Activated CD8-positive, alpha-beta memory T cell treated with anti-CD3 and anti-CD28 coated beads for 4 hours (primary cell): ENCODE results near the gene PLTP.
A peak's percentile ranks its signal among the peaks of the same experiment; 100 is the strongest.
"Not testable (repeated sequence)": the region's sequence is repeated elsewhere in the genome, so short reads cannot be mapped to it uniquely, and the experiment has no call there.

Experiments used
- DNase-seq, 2 donors: peaks; one replicate each; pipeline ENCODE4 v3.0.0-alpha.2; 2020; ENCODE audit warnings: low read depth in 2 of 2

The PLTP gene

DNA sequence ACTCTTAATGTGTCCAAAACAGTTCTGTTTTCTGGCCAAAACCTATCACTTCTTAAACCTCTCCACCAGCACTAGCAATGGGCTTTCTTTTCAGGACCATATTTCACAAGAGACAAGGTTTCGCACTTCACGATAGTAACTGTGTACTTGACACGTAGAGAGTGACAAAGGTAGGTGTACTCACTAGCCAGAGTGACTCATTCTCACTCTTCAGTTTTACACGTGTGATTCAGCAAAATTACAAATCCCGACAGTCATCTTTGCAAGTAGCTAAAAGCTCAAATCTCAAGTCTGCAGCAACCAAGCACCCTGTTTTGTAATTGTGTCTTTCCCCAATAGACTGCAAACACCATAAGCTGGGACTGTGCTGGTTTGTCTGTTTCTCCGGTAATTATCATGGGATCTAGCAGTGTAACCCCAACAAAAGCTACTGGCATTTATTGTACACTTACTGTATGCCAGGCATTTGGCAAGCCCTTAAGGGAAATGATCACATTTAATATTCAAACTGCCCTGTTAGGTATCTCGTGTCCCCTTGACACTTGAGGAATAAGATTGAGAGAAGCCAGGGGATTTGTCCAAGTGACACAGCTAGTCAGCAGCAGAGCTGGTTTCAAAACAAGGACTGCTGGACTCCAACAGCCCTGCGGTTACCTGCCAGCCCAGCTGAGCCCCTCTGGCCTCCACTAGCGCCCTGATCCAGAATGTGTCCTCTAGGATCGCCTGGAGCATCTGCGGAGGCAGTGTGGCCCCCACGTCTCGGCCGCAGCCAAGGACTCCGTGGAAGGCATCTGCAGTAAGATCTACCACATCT is 32.4 kb upstream of the PLTP start:
- DNase-seq: no peak

DNA sequence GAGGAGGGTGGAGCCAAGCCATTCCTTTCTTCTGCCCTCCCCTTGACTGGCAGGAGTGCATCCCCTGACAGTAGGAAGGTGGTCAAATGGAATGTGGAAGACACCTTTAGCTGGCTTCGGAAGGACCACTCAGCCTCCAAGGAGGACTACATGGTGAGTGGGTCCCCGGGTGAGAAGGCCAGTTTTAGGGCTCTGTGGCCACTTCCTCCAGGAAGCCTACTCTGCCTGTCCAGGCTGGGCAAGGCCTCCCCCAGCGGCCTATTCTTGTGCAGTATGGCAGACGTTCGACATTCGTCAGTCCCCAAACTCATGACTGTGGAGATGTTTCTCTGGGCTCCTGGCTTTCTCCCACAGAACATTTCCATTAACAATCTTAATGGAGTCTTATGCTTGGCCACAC is 31.7 kb upstream of the PLTP start:
- no peak for DNase-seq

- no peak for DNase-seq
These were observed 28.5 kb upstream of the PLTP start for GRCh38 chr20:45940469-45940868.

- DNase-seq: no peak
These were observed 28.1 kb upstream of the PLTP start for GRCh38 chr20:45940053-45940452.

DNA sequence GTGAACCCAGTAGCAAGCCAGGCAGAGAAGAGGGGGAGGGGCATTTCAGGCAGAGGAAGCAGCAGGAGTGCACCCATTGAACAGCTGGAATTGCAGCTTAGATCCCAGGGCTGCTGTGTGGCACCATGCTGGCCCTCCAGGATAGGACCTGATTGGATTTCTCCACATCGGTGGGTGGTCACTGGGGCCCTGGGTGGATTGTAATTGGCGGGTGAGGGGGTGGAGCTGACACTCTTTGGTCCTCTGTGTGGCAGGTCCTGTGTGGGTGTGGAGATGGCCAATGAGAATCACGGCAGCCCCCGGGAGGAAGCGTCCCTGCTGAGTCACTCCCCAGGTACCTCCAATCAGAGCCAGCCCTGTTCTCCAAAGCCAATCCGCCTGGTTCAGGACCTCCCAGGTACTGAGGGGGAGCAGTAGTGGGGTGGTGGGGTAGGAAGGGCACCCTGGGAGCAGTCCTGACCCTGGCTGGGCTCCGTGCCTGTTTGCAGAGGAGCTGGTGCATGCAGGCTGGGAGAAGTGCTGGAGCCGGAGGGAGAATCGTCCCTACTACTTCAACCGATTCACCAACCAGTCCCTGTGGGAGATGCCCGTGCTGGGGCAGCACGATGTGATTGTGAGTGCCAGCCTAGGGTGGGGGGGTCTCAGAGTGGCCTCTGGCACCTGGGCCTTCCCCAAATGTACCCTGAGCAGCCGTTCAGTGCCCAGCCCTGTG is 26.9 kb upstream of the PLTP start:
- DNase-seq: no peak

DNA sequence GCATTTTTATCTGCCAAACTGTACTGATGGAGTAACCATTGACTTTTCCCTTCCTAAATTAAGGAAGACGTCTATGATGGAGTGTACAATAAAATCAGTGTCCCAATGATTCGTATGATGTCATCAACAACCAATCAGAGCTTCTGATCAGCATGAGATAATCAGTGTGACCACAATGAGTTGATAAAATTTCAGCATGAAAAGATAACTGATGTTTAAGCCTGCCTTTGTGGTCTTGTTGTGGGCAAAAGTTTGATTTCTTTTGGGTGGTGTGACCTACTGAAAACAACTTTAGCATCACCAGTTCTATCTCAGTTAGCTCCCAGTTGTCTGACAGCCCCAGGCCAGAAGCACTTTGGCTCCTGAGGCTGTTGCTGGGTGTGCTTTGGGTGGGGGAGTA is 25.8 kb upstream of the PLTP start:
- DNase-seq: no peak

DNA sequence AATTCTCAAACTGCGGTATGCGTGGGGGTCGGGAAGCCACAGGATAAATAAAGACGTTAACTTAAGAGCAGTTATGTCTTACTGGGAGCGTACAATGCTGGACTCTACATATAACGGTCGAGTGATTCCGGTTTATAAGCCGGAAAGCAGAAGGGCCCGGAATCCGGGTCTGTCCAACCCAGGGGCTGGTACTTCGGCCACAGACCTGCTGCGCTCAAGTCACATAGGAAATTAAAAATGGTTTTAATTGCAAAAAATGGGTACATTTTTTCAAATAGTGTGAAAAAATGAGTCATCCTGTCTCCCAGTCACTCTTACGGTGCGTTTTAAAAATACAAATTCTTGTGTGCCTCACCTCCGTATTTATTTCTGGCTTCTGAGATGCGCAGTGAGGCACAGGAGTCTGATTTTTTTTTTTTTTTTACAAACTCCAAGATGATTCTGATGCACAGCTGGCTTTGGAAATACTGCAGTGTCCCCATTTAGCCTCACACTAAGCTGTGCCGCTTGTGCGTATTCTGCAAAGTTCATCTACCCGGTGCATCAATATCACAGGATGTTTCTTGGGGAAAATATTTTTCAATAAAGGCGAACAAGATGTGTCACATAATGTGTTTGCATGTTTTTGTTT is 23.6 kb upstream of the PLTP start:
- DNase-seq: no peak

DNA sequence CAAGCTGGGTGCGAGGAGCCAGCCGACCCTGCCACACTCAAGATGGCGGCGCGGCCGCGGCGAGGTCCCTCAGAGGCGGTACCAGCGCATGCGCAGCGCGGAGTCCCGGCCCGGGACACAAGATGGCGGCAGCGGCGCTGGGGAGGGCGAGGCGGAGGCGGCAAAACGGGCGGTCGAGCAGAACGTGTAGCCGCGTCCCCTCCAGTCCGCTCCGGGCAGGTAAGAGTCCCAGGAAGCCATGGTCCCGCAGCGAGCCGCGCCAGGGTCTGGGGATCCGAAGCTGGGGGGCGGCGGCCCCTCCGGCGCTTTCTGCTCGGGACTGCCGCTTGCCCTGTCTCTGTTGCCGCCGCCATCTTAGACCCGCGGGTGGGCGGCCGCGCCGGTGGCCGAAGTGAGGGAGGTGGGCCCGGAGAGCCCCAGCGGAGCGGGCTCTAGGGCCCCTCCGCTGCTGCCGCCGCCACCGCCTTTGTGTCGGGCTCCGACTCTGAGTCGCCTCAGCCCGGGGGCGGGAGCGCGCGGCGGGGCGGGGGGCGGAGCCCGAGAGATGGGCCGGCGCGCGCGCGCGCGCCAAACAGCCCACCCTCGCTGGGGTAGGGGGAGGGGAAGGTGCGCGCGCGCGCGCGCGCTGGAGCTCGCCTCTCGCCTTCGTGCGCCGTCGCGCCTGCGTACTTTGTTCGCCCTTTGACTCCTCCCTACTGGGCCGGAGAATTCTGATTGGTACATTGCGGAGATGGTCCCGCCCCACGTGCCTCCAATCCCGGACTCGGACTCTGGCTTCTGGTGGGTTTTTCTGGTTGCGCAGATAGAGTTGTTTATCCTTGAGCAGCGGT is 22.8 kb upstream of the PLTP start, which contains the start of gene PCIF1:
TSS of gene PCIF1 (plus strand) at position 98 of the 830 bp plus-strand sequence. CDS start 4,317 bp downstream, outside the sequence.
- DNase-seq: peak; percentile 96 to 97

- peak in 1 of 2 donors; percentile 30 for DNase-seq
These were observed 22.2 kb upstream of the PLTP start for GRCh38 chr20:45934046-45934585.

DNA sequence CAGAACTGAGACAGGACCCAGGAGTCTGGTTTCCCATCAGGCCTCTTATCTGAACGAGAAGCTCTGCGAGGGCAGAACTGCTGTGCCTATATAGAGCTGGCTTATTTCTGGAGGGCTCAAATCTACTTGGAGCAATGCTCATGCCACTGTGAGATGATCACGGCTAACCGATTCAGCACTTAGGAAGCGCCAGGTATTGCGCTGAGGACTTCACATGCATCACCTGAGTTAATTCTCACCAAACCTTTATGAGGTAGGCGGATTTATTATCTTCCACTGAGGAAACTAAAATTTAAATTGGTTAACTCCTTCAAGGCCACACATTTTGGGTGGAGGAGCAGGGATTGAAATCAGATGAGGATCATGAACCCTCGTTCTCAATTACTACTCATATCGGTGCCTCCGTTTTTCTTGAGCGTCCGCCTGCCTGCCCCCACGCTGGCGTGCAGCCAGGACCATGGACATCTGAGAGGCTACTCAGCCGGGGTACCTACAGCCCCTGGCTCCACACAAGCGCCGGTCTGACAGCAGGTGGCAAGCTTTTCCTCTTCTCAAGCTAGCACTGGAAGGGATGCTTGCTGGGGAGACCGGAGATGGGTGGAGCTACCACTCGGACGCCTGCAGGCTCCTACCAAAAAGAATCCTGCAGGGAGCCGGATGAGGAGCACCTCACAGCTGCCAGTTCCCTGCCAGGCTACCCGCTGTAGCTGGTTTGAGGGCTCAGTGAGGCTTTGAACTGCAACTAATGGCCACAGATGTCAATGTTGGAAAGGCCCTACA is 21.5 kb upstream of the PLTP start:
- DNase-seq: peak; percentile 21 to 32

GRCh38 chr20:45931680-45932079 is 19.7 kb upstream of the PLTP start:
- DNase-seq: not testable (repeated sequence)

- no peak for DNase-seq
These were observed 15.3 kb upstream of the PLTP start for GRCh38 chr20:45927071-45927878.

DNA sequence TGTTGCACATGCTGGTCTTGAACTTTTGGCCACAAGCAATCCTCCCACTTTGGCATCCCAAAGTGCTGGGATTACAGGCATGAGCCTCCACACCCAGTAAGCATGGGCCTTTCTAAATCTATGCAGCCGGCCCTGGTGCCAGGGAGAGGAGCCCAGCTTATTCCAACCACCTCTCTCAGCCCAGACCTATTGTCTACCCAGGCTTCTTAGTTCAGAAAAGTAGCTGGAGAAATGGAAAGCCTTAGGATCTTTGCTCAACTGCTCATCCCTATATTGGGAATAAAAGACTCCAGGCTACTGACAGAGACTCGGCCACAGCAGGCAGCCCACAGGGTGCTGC is 14.7 kb upstream of the PLTP start:
- no peak for DNase-seq

DNA sequence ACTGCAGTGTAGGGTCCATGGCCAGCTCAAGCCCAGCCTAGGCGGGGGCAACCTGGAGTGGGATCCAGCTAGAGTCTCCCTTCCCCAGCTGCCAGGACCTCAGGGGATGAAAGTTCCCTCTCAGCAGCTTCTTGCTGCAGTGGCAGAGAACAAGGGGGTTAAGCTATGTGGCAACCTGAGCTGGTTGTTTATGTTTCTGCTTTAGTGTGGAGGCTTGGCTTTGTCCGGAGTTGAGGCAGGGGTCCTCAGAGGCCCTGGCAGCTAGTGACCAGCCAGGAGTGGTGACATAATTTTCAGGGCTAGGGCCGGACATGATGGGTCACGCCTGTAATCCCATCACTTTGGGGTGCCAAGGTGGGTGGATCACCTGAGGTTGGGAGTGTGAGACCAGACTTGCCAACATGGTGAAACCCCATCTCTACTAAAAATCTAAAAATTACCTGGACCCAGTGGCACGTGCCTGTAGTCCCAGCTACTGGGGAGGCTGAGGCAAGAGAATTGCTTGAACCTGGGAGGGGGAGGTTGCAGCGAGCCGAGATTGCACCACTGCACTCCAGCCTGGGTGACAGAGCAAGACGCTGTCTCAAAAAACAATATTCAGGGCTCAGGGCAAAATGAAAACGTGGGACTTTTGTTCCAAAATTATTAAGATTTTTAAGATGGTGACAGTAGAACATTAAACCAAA is 14.0 kb upstream of the PLTP start:
- DNase-seq: no peak

DNA sequence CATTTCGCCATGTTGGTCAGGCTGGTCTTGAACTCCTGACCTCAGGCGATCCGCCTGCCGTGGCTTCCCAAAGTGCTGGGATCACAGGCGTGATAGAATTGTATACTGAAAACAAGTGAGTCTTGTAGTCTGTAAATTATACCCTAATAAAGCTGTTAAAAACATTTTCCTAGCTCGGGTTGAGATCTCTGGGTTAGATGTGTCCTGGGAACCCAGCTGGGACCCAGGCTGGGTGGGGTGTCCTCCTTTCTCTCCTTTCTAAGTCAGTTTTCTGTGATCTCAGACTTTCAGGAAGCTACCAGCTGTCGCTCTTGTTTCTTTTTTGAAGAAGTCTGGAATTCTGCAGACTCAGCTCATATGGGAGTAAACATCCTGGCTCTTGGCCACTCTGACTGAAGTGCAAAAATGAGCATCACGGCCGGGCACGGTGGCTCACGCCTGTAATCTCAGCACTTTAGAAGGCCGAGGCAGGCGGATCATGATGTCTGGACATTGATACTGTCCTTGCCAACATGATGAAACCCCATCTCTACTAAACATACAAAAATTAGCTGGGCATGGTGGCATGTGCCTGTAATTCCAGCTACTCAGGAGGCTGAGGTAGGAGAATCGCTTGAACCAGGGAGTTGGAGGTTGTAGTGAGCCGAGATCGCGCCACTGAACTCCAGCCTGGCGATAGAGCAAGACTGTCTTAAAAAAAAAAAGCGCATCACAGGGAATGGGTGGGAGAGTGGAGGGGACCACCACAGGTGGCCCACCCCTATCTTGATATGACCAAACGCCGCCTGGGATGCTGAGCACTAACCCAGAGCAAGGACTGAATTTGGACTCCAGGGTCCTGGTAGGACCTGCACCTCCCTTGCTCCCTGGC is 12.7 kb upstream of the PLTP start:
- no peak for DNase-seq

DNA sequence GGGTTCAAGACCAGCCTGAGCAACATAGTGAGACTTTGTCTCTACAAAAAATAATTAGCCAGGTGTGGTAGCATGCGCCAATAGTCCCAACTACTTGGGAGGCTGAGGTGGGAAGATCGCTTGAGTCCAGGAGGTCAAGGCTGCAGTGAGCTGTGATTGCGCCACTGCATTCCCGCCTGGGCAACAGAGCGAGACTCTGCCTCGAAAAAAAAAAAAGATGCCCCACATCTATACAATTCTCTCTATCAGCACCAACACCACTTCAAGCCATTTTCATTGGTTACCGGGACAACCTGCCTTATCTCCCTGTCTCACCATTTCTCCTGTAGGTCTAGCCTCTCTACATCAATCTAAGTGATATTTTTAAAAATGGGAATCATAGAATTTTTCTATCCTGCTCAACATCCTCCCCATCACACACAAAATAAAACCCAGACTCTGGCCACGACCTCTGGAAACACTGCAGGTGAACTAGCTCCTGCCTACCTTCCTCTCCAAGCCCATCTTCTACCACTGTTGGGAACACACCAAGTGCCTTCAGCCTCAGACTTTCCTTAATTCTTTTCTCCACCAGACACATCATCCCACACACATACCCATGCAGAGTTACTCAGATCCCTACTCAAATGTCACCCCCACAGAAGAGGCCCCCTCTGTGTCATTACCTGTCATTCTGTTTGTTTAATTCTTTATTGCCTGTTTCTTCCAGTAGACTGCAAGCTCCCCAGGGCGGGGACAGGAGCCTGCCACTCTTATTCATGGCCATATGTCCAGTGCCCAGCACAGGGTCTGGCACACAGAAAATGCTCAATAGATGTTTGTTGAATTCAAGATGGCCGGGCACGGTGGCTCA is 9.6 kb upstream of the PLTP start:
- no peak for DNase-seq
